OCI-LY3 (cell line): ENCODE measurements around the gene SERPINE3.

Experiments used
- CTCF ChIP-seq: fragments of 200-600, 300-600 bp; sonication (generic); IDR thresholded peaks from 2 replicates; pipeline ENCODE4 v1.5.1; 2014; ENCODE audit warnings: antibody characterized with exemption, low read length, low read depth
- EZH2phosphoT487 ChIP-seq: fragments of 200-600 bp; shearing (Covaris generic); IDR thresholded peaks from 2 replicates; pipeline ENCODE4 v1.6.1; 2018; ENCODE audit warnings: antibody characterized with exemption, mixed run types, low read depth

- TF ChIP-seq CTCF (no peak), EZH2phosphoT487 (no peak)
These were observed 1.7 kb downstream of the SERPINE3 start for GRCh38 chr13:51341232-51341631.
